ENCODE measurements around the gene DLGAP1. TPM values are rescaled to one million over a fixed set of nuclear protein-coding genes. Genes with fewer than 3 reads are reported as not detected.
A peak's percentile ranks its signal among the peaks of the same experiment; 100 is the strongest.

Gene DLGAP1
- polyA plus RNA-seq, 1 donor from 2014 or later = 4.5 TPM

DNA sequence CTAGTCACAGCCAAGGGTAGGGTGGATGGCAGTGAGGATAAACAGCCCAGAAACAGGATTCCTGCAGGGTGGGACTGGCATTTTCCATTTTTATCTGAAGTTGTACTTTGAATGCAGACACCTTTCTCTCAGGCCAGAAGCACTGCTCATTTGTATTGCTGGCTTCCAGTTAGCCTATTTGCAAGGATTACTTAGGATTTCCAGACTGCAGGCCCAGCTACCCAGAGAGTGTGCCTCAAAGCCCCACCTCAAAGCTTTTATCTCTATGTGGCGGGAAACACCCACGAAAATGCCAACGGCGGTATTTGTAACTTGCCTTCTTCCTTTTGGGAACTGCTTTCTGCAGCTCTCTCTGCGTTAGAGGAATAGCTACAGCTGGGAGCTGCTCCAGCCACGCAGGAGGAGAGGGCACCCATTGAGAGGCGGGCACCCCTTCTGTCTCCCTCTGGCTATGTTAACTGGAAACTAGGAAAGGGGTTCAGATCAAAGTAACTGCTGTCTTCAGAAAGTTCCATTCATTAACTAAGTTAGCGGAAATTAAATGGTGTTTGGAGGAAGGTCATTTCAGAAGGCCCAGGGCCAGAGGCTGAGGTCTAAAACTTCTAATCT, 860.2 kb downstream of the DLGAP1 start (continued):
- TF ChIP-seq, protein P1, sequence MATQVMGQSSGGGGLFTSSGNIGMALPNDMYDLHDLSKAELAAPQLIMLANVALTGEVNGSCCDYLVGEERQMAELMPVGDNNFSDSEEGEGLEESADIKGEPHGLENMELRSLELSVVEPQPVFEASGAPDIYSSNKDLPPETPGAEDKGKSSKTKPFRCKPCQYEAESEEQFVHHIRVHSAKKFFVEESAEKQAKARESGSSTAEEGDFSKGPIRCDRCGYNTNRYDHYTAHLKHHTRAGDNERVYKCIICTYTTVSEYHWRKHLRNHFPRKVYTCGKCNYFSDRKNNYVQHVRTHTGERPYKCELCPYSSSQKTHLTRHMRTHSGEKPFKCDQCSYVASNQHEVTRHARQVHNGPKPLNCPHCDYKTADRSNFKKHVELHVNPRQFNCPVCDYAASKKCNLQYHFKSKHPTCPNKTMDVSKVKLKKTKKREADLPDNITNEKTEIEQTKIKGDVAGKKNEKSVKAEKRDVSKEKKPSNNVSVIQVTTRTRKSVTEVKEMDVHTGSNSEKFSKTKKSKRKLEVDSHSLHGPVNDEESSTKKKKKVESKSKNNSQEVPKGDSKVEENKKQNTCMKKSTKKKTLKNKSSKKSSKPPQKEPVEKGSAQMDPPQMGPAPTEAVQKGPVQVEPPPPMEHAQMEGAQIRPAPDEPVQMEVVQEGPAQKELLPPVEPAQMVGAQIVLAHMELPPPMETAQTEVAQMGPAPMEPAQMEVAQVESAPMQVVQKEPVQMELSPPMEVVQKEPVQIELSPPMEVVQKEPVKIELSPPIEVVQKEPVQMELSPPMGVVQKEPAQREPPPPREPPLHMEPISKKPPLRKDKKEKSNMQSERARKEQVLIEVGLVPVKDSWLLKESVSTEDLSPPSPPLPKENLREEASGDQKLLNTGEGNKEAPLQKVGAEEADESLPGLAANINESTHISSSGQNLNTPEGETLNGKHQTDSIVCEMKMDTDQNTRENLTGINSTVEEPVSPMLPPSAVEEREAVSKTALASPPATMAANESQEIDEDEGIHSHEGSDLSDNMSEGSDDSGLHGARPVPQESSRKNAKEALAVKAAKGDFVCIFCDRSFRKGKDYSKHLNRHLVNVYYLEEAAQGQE (IDR thresholded peaks at IDR 0.05; ENCODE audit: borderline replicate concordance) = no peak
- no peak for TF ChIP-seq POLR2AphosphoS5 (IDR thresholded peaks at IDR 0.05)

DNA sequence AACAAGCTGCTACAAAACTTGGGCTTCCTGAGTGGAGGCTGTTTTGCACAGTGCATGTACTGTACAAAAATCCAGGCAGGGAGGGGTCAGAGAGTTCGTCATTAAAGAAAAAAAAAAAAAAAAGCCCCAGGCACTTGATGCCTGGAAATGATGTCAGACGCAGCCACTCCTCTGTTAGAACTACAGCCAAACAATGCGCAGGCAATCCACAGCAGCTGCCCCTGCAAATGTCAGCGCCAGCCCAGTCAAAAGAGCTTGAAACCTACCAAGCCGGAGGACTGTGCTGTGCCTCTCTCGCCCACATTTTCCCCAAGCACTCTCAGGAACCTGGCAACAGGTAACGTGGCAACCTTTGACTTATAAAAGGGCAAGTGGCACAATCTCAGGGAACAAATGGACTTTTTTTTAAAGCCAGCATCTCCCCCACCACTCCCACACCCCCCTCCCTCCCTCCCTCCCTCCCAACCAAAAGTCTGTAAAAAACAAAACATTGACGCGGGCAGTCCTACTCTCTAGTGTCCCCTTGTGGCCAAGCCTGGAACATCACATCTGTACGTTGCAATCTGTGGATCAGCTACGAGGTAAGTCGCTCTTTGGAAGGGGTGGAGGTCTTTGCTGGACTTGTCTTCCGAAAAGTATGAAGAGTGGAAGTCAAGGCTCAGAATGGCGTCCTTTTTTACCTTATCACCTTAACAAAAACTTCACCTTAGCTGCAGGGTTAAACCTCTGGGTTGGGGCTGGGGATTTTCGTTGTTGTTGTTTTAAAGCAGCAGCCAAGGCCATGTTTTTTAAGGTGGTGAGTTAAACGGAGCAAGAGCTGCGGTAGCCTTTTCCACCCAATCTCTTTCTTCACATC, 861.0 kb downstream of the DLGAP1 start:
- no peak overlapping the region for H2AFZ ChIP-seq (ENCODE audit: low read depth, low read length)
- no peaks in the 10 kb centered on the region for H3K79me2 ChIP-seq (replicated peaks; ENCODE audit: insufficient read depth, low read length)
- no peaks in the 10 kb centered on the region for H3K36me3 ChIP-seq (ENCODE audit: insufficient read depth, low read length)

More for the DNA sequence above, 861.0 kb downstream of the DLGAP1 start:
- no peaks in the 10 kb centered on the region for H4K20me1 ChIP-seq (ENCODE audit: insufficient read depth)
- H3K9ac ChIP-seq (ENCODE audit: low read length) = no peak overlapping the region
- H3K4me3 ChIP-seq (ENCODE audit: low read length) = peak overlapping the region; percentile 62
- no peaks in the 10 kb centered on the region for H3K9me3 ChIP-seq (ENCODE audit: low read length)
- TF ChIP-seq, protein P1 (IDR thresholded peaks at IDR 0.05; ENCODE audit: borderline replicate concordance) = no peak
- TF ChIP-seq EP300 (conservative IDR thresholded peaks at IDR 0.05; ENCODE audit: poor library complexity, severe bottlenecking) = no peak
- TF ChIP-seq TAF1 (IDR thresholded peaks at IDR 0.05; ENCODE audit: low read depth) = no peak
- TF ChIP-seq SMC3 (conservative IDR thresholded peaks at IDR 0.05; ENCODE audit: poor library complexity) = peak; percentile 66
- no peak for TF ChIP-seq EZH2 (IDR thresholded peaks at IDR 0.05; ENCODE audit: borderline replicate concordance, insufficient read depth, low read length, poor library complexity, severe bottlenecking)
- no peak for TF ChIP-seq MXI1 (conservative IDR thresholded peaks at IDR 0.05; ENCODE audit: poor library complexity, severe bottlenecking)
- TF ChIP-seq POLR2AphosphoS5 (IDR thresholded peaks at IDR 0.05) = no peak
- peak; percentile 48 for TF ChIP-seq RAD21 (conservative IDR thresholded peaks at IDR 0.05)
- TF ChIP-seq, protein P2, sequence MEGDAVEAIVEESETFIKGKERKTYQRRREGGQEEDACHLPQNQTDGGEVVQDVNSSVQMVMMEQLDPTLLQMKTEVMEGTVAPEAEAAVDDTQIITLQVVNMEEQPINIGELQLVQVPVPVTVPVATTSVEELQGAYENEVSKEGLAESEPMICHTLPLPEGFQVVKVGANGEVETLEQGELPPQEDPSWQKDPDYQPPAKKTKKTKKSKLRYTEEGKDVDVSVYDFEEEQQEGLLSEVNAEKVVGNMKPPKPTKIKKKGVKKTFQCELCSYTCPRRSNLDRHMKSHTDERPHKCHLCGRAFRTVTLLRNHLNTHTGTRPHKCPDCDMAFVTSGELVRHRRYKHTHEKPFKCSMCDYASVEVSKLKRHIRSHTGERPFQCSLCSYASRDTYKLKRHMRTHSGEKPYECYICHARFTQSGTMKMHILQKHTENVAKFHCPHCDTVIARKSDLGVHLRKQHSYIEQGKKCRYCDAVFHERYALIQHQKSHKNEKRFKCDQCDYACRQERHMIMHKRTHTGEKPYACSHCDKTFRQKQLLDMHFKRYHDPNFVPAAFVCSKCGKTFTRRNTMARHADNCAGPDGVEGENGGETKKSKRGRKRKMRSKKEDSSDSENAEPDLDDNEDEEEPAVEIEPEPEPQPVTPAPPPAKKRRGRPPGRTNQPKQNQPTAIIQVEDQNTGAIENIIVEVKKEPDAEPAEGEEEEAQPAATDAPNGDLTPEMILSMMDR (IDR thresholded peaks at IDR 0.05; ENCODE audit: poor library complexity, severe bottlenecking) = peak; percentile 73
- no peaks in the 10 kb centered on the region for H3F3A ChIP-seq (ENCODE audit: insufficient read depth, low read length, poor library complexity, severe bottlenecking)
- H3K27ac ChIP-seq (ENCODE audit: low read length) = no peak overlapping the region
- no peaks in the 10 kb centered on the region for H3K9me2 ChIP-seq (ENCODE audit: insufficient read depth, low read length)
- peak overlapping the region; percentile 71 for H3K4me2 ChIP-seq (ENCODE audit: low read length)
- no peaks in the 10 kb centered on the region for H3K27me3 ChIP-seq (ENCODE audit: insufficient read depth, low read depth, low read length)

Measured in neural cell (in vitro differentiated cells).